ENCODE measurements around the gene LOXL3. TPM values are rescaled to one million over a fixed set of nuclear protein-coding genes. Genes with fewer than 3 reads are reported as not detected.

The LOXL3 gene
- total RNA-seq, 1 experiment from 2014 or later, result 29.0 TPM

DNA sequence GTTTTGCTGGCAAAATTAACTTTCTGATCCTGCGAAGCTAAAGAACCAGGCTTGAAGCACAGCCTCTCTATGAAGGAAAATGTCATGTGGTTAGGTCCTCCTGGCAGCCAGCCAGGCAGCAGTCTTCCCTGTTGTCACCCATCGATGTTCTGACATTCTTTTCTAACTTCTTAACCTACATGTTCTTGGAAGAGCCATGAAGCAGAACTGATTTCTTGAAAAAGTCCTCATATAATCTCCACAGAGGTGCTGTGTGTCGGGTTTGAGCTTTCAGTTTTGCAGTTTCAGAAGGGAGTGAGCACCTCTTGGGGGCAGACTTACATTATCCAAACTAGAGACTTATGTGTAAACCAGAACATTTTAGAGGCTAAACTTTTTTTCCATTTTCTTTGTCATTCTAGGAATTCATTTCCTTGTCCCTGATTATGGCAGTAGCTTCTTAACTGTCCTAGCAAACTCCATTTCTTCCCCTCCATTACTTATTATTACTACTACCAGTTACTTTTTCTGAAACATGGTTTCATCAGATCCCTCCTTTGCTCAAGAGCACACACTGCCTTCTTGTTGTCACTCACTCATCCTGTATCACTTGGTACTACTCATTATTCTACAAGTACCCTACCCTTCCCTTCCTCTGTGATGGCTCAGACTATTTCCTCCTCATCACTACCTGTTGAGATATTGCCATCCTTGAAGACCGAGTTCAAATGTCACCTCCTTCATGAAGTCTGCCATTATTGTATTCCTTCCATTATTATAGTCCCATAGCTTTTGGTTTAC lies 31.9 kb upstream of the LOXL3 start:
- H3T11ph ChIP-seq (ENCODE audit: low read length), result no peak overlapping the region
- Mint-ChIP-seq H3K4me3 (no peak overlapping the region), H3K27ac (no peak overlapping the region), H3K27me3 (ENCODE audit: low read depth) (peaks cover 2% of the 10 kb centered on the region), H3K9me3 (no peaks in the 10 kb centered on the region), H3K36me3 (ENCODE audit: insufficient read depth in 1 of 3, low read depth in 3 of 3) (no peaks in the 10 kb centered on the region), H3K4me1 (peaks cover 13 to 17% of the 10 kb centered on the region in 2 experiments)
- H4K8ac ChIP-seq (replicated peaks; ENCODE audit: insufficient read length, low read depth, low read length), result no peak overlapping the region
- H3K9ac ChIP-seq (ENCODE audit: extremely low read depth, insufficient read length, low read length), result no peak overlapping the region
- no peaks in the 10 kb centered on the region for H3K9me3 ChIP-seq (ENCODE audit: control insufficient read depth, low read depth, low read length)
- no peak overlapping the region for H3K18ac ChIP-seq (ENCODE audit: insufficient read length, low read depth, low read length)
- no peak overlapping the region for H2BK120ac ChIP-seq (ENCODE audit: low read depth, low read length, poor library complexity, severe bottlenecking)
- no peak overlapping the region for H2BK5ac ChIP-seq (ENCODE audit: insufficient read length, low read length)
- H2AK5ac ChIP-seq (ENCODE audit: insufficient read length, low read length), result no peak overlapping the region
- no peak overlapping the region for H3K4ac ChIP-seq (ENCODE audit: low read depth, low read length)
- no peak overlapping the region for H4K5ac ChIP-seq (ENCODE audit: insufficient read length, low read depth, low read length)
- WGBS (ENCODE audit: extremely low coverage, insufficient read length, low lambda C conversion rate), result no CpG with 5 or more reads among the region's 4 CpGs
- TF ChIP-seq, protein P1, sequence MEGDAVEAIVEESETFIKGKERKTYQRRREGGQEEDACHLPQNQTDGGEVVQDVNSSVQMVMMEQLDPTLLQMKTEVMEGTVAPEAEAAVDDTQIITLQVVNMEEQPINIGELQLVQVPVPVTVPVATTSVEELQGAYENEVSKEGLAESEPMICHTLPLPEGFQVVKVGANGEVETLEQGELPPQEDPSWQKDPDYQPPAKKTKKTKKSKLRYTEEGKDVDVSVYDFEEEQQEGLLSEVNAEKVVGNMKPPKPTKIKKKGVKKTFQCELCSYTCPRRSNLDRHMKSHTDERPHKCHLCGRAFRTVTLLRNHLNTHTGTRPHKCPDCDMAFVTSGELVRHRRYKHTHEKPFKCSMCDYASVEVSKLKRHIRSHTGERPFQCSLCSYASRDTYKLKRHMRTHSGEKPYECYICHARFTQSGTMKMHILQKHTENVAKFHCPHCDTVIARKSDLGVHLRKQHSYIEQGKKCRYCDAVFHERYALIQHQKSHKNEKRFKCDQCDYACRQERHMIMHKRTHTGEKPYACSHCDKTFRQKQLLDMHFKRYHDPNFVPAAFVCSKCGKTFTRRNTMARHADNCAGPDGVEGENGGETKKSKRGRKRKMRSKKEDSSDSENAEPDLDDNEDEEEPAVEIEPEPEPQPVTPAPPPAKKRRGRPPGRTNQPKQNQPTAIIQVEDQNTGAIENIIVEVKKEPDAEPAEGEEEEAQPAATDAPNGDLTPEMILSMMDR (conservative IDR thresholded peaks at IDR 0.05), result no peak
- H4K20me1 ChIP-seq (ENCODE audit: control insufficient read depth, insufficient read depth, insufficient read length), result no peaks in the 10 kb centered on the region
- no peak overlapping the region for H3K14ac ChIP-seq (ENCODE audit: insufficient read depth, low read length)
- H4K91ac ChIP-seq (ENCODE audit: insufficient read length, low read depth, low read length), result no peak overlapping the region
- H2BK20ac ChIP-seq (ENCODE audit: low read depth, low read length, poor library complexity, severe bottlenecking), result no peak overlapping the region
- H3K23ac ChIP-seq (ENCODE audit: insufficient read length, low read depth, low read length), result no peak overlapping the region
- DNase-seq, result no peak
- H3K79me2 ChIP-seq (ENCODE audit: insufficient read depth, low read length), result no peaks in the 10 kb centered on the region
- H3K4me1 ChIP-seq (ENCODE audit: insufficient read depth, low read length), result peaks cover 5% of the 10 kb centered on the region; the same call in 1 of the 2 replicates
- H3K27me3 ChIP-seq (ENCODE audit: insufficient read depth, low read length), result no peaks in the 10 kb centered on the region; the same call in 1 of the 2 replicates
- no peak overlapping the region for H2BK15ac ChIP-seq (ENCODE audit: low read depth, low read length)
- no peaks in the 10 kb centered on the region for H3K23me2 ChIP-seq (ENCODE audit: insufficient read length, low read depth, low read length, poor library complexity, severe bottlenecking)
- H3K56ac ChIP-seq (ENCODE audit: insufficient read length, low read depth, low read length), result no peak overlapping the region
- no peaks in the 10 kb centered on the region for H3K79me1 ChIP-seq (ENCODE audit: insufficient read depth, low read depth, low read length, poor library complexity, severe bottlenecking)
- no peak overlapping the region for H3K27ac ChIP-seq (ENCODE audit: insufficient read length, low read depth, low read length)
- no peak overlapping the region for H2BK12ac ChIP-seq (ENCODE audit: insufficient read length, low read depth, low read length)
- no peak overlapping the region for H3K4me2 ChIP-seq (ENCODE audit: insufficient read depth, insufficient read length, low read length)
- no peak overlapping the region for H2AFZ ChIP-seq (ENCODE audit: low read length)

Data from H9 (cell line).